LNCAP (cell line): ENCODE data around the gene NLGN1.

Source experiments
- CTCF ChIP-seq: fragments of 450-650 bp; IDR thresholded peaks from 2 replicates; pipeline ENCODE4 v1.5.1; 2017; ENCODE audit warnings: mild to moderate bottlenecking

The NLGN1 gene

GRCh38 chr3:174016186-174016585, 618.6 kb downstream of the NLGN1 start:
- no peak for TF ChIP-seq CTCF

GRCh38 chr3:174020156-174020555, 622.6 kb downstream of the NLGN1 start:
- TF ChIP-seq CTCF = no peak

GRCh38 chr3:174023421-174023820, 625.9 kb downstream of the NLGN1 start:
- no peak for TF ChIP-seq CTCF

- no peak for TF ChIP-seq CTCF
These were observed 631.1 kb downstream of the NLGN1 start for GRCh38 chr3:174028673-174029072.

GRCh38 chr3:174035328-174035886, 637.9 kb downstream of the NLGN1 start:
- TF ChIP-seq CTCF = no peak

GRCh38 chr3:174046311-174046710, 648.8 kb downstream of the NLGN1 start:
- no peak for TF ChIP-seq CTCF

GRCh38 chr3:174049472-174049871, 651.9 kb downstream of the NLGN1 start:
- no peak for TF ChIP-seq CTCF

- no peak for TF ChIP-seq CTCF
These were observed 653.6 kb downstream of the NLGN1 start for GRCh38 chr3:174051191-174051590.
